Endothelial cell of umbilical vein (primary cell): ENCODE data around the gene ACO2.
"Not testable (repeated sequence)": the region's sequence is repeated elsewhere in the genome, so short reads cannot be mapped to it uniquely, and the experiment has no call there.

Experiments
- CTCF ChIP-seq, 2 donors: IDR thresholded peaks; 1 replicate in 1 of 2; 2 replicates in 1 of 2; pipeline ENCODE4 v1.5.1; 2011; ENCODE audit warnings: low read length in 2 of 2, mild to moderate bottlenecking in 2 of 2, moderate library complexity in 2 of 2, control low read depth in 1 of 2, inconsistent platforms in 1 of 2, low read depth in 1 of 2; ENCODE audit not compliant: insufficient read depth in 1 of 2; ENCODE audit errors: extremely low read depth in 1 of 2
- EZH2 ChIP-seq: IDR thresholded peaks from 2 replicates; pipeline ENCODE4 v1.6.1; 2012; ENCODE audit warnings: borderline replicate concordance, low read depth, mild to moderate bottlenecking, moderate library complexity, low read length, inconsistent platforms; ENCODE audit not compliant: severe bottlenecking
- FOS ChIP-seq: IDR thresholded peaks from 2 replicates; pipeline ENCODE4 v1.6.1; 2011; ENCODE audit warnings: mild to moderate bottlenecking, low read length, moderate library complexity, borderline replicate concordance; ENCODE audit not compliant: insufficient read depth
- MAX ChIP-seq: IDR thresholded peaks from 2 replicates; pipeline ENCODE4 v1.6.1; 2011; ENCODE audit not compliant: insufficient read depth, insufficient read length
- POLR2A ChIP-seq: IDR thresholded peaks from 2 replicates; pipeline ENCODE4 v1.6.1; 2012; ENCODE audit warnings: low read depth, mild to moderate bottlenecking, control low read depth, low read length

- not testable (repeated sequence) for TF ChIP-seq CTCF (IDR thresholded peaks at IDR 0.05; ENCODE audit: extremely low read depth in 1 of 2, insufficient read depth in 1 of 2, low read depth in 1 of 2, low read length in 2 of 2); MAX; FOS; POLR2A; EZH2
Observed at GRCh38 chr22:41460071-41460470, 8.8 kb upstream of the ACO2 start.
